ENCODE data around the gene ATP8B3. TPM values are rescaled to one million over a fixed set of nuclear protein-coding genes. Genes with fewer than 3 reads are reported as not detected.
A peak's percentile ranks its signal among the peaks of the same experiment; 100 is the strongest.

ATP8B3 gene
- total and polyA plus RNA-seq, 9 of the 15 experiments (the other 6 are each of a cell fraction or from before 2014, with no cell fraction given), result 1.2 to 12.3 (median 3.8) TPM

DNA sequence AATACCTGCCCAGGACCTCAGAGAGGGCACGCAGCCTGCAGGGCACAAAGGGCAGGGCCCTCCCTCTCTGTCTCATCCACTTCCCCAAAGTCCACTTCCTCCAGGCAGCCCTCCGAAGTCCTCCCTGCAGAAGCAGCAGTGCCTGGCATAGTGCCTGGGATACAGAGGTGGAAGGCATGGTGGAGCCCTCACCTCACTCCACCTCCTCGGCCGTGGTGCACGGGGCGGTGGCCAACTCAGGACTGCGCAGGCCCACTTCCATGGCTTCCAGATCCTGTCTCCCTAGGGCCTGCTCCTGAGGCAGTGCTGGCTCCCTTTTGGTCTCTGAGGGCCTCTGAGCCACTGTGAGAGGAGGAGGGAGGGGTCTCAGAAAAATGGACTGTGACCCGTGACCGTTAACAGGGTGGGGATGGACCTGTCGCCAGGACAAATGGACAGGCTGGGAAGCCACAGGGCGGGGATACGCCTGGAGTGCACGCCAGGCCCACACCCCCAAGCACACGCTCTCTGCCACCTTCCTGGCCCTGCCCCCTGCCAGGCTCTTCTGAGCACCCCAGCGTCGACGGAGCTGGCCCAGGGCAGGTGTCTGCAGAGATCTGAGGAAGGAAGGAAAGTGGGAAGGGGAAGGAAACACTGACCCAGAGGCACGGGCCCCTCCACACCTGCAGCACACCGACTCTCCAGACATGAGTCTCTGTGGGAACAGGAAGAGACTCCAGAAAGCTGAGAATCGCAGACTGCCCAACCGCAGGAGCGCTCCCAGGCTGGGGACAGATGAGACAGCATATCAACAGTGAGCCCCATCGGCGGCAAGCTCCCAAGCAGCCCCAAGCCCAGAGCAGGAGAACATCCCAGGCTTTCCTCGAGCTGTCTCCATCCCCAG lies 27.8 kb upstream of the ATP8B3 start:
- ATAC-seq (peak; percentile 35), DNase-seq (ENCODE audit: extremely low read depth in 1 of 4, low spot score in 3 of 4) (peak in 1 of 4 experiments; percentile 67), FAIRE-seq (peak; percentile 89)
- no peak overlapping the region for H2AFZ ChIP-seq (ENCODE audit: low read depth, low read length)
- WGBS (ENCODE audit: insufficient coverage, low coverage, missing lambda C conversion rate), result 50% methylated on average over 24 of the region's 25 CpGs
- H3K27ac ChIP-seq (ENCODE audit: extremely low read depth, low read depth, low read length), result peak overlapping the region; percentile 62; the same call in 2 of the 3 replicates
- H3K27me3 ChIP-seq (ENCODE audit: control insufficient read depth in 2 of 2, insufficient read depth in 2 of 2, low read length in 2 of 2), result no peaks in the 10 kb centered on the region
- peaks cover 3% of the 10 kb centered on the region for H3K9me1 ChIP-seq (ENCODE audit: control insufficient read depth, insufficient read depth, low read length)
- H4K20me1 ChIP-seq (replicated peaks; ENCODE audit: control insufficient read depth, insufficient read depth, low read length), result peaks cover 41% of the 10 kb centered on the region
- CTCF ChIA-PET (ENCODE audit: low intra/inter-chr PET ratio), result no interaction called here
- peaks cover 100% of the 10 kb centered on the region for H3K79me2 ChIP-seq (ENCODE audit: control insufficient read depth, insufficient read depth, low read length)
- peaks cover 55 to 99% of the 10 kb centered on the region in 2 experiments for H3K4me1 ChIP-seq (replicated peaks in 1 of 2; ENCODE audit: control insufficient read depth in 2 of 2, insufficient read depth in 2 of 2, low read length in 2 of 2)
- H3K4me3 ChIP-seq, result peak overlapping the region; percentile 20
- peak overlapping the region in 1 of 2 experiments; percentile 90; a peak in 2 of 4 replicates for H3K9ac ChIP-seq (ENCODE audit: insufficient read depth in 1 of 2, low read depth in 2 of 2, low read length in 2 of 2)
- H3K36me3 ChIP-seq (ENCODE audit: control insufficient read depth, insufficient read depth, low read length), result peaks cover 48% of the 10 kb centered on the region; the same call in 2 of the 3 replicates
- intact Hi-C loops (cut with micrococcal nuclease) (no loop called here), in situ Hi-C loops (cut with MboI) (no loop called here)
- no peaks in the 10 kb centered on the region for H3K9me3 ChIP-seq (replicated peaks; ENCODE audit: control insufficient read depth, insufficient read depth, low read depth, low read length)
- POLR2A ChIA-PET, result interaction anchor here (0.6 to 6.6 kb wide), 5 partner anchors 10 to 20 kb away, joined by 3 to 46 read pairs (median 4); no protein-coding TSS in a partner anchor
- BruUV-seq (replicated peaks), result no TSS peak
- peak overlapping the region; percentile 75 for H3K4me2 ChIP-seq (ENCODE audit: insufficient read depth, low read length)
- TF ChIP-seq, protein P1, sequence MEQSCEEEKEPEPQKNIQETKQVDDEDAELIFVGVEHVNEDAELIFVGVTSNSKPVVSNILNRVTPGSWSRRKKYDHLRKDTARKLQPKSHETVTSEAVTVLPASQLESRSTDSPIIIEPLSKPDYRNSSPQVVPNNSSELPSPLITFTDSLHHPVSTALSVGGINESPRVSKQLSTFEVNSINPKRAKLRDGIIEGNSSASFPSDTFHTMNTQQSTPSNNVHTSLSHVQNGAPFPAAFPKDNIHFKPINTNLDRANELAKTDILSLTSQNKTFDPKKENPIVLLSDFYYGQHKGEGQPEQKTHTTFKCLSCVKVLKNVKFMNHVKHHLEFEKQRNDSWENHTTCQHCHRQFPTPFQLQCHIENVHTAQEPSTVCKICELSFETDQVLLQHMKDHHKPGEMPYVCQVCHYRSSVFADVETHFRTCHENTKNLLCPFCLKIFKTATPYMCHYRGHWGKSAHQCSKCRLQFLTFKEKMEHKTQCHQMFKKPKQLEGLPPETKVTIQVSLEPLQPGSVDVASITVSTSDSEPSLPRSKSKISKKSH (CRISPR knock-in tag; IDR thresholded peaks at IDR 0.05), result no peak
- TF ChIP-seq, protein P2, sequence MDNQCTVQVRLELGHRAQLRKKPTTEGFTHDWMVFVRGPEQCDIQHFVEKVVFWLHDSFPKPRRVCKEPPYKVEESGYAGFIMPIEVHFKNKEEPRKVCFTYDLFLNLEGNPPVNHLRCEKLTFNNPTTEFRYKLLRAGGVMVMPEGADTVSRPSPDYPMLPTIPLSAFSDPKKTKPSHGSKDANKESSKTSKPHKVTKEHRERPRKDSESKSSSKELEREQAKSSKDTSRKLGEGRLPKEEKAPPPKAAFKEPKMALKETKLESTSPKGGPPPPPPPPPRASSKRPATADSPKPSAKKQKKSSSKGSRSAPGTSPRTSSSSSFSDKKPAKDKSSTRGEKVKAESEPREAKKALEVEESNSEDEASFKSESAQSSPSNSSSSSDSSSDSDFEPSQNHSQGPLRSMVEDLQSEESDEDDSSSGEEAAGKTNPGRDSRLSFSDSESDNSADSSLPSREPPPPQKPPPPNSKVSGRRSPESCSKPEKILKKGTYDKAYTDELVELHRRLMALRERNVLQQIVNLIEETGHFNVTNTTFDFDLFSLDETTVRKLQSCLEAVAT (IDR thresholded peaks at IDR 0.05), result no peak
- no peak for TF ChIP-seq IFI16 (CRISPR knock-in tag; IDR thresholded peaks at IDR 0.05)
- TF ChIP-seq CHD1 (IDR thresholded peaks at IDR 0.05; ENCODE audit: low read length), result no peak
- no peak for TF ChIP-seq ZNF133 (CRISPR knock-in tag; IDR thresholded peaks at IDR 0.05)
- TF ChIP-seq MAZ (CRISPR knock-in tag; conservative IDR thresholded peaks at IDR 0.05 in 1 of 2, IDR thresholded peaks at IDR 0.05 in 1 of 2), result no peak
- no peak for TF ChIP-seq KDM4B (IDR thresholded peaks at IDR 0.05; ENCODE audit: borderline replicate concordance in 2 of 2, low read depth in 1 of 2)
- TF ChIP-seq STAT5A (IDR thresholded peaks at IDR 0.05; ENCODE audit: borderline replicate concordance, low read length), result no peak
- TF ChIP-seq ZFP36 (IDR thresholded peaks at IDR 0.05; ENCODE audit: low read depth, low read length, partially characterized antibody), result peak; percentile 92
- TF ChIP-seq, protein P3, sequence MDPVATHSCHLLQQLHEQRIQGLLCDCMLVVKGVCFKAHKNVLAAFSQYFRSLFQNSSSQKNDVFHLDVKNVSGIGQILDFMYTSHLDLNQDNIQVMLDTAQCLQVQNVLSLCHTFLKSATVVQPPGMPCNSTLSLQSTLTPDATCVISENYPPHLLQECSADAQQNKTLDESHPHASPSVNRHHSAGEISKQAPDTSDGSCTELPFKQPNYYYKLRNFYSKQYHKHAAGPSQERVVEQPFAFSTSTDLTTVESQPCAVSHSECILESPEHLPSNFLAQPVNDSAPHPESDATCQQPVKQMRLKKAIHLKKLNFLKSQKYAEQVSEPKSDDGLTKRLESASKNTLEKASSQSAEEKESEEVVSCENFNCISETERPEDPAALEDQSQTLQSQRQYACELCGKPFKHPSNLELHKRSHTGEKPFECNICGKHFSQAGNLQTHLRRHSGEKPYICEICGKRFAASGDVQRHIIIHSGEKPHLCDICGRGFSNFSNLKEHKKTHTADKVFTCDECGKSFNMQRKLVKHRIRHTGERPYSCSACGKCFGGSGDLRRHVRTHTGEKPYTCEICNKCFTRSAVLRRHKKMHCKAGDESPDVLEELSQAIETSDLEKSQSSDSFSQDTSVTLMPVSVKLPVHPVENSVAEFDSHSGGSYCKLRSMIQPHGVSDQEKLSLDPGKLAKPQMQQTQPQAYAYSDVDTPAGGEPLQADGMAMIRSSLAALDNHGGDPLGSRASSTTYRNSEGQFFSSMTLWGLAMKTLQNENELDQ (CRISPR knock-in tag; IDR thresholded peaks at IDR 0.05; ENCODE audit: borderline replicate concordance), result no peak
- TF ChIP-seq, protein P4, sequence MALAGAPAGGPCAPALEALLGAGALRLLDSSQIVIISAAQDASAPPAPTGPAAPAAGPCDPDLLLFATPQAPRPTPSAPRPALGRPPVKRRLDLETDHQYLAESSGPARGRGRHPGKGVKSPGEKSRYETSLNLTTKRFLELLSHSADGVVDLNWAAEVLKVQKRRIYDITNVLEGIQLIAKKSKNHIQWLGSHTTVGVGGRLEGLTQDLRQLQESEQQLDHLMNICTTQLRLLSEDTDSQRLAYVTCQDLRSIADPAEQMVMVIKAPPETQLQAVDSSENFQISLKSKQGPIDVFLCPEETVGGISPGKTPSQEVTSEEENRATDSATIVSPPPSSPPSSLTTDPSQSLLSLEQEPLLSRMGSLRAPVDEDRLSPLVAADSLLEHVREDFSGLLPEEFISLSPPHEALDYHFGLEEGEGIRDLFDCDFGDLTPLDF (CRISPR knock-in tag; IDR thresholded peaks at IDR 0.05), result no peak
- TF ChIP-seq ZKSCAN3 (CRISPR knock-in tag; IDR thresholded peaks at IDR 0.05), result no peak
- no peak for TF ChIP-seq GATA2 (CRISPR knock-in tag; IDR thresholded peaks at IDR 0.05)
- TF ChIP-seq FOXK2 (conservative IDR thresholded peaks at IDR 0.05 in 1 of 2, IDR thresholded peaks at IDR 0.05 in 1 of 2; ENCODE audit: low read depth in 2 of 2), result no peak
